Activated CD8-positive, alpha-beta memory T cell treated with anti-CD3 and anti-CD28 coated beads, Interleukin-2, amount 50 U/mL, for 1 hour (primary cell): ENCODE results near the gene CHCHD6.
"Not testable (repeated sequence)": the region's sequence is repeated elsewhere in the genome, so short reads cannot be mapped to it uniquely, and the experiment has no call there.

Source experiments
- DNase-seq: peaks from one replicate; pipeline ENCODE4 v3.0.0-alpha.2; 2020; ENCODE audit errors: extremely low read depth

The CHCHD6 gene

DNA sequence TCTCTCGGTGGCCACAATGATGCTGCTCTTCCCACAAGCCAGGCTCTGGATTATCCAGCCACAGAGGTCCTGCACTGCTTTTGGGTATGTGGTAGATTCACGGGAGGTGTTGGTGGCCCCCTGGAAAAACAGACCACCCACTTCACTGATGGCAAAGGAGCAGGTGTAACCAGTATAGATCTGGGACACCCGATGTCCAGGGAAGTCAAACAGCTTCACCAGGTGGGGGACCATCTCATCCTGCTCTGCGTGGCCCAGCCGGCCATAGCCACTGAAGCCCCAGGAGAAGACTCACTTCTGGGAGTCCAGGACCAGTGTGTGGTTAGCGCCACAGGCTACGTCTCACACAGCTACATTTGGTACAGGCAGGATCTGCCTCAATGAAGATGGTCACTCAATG lies 62.6 kb downstream of the CHCHD6 start:
- DNase-seq, result no peak

DNA sequence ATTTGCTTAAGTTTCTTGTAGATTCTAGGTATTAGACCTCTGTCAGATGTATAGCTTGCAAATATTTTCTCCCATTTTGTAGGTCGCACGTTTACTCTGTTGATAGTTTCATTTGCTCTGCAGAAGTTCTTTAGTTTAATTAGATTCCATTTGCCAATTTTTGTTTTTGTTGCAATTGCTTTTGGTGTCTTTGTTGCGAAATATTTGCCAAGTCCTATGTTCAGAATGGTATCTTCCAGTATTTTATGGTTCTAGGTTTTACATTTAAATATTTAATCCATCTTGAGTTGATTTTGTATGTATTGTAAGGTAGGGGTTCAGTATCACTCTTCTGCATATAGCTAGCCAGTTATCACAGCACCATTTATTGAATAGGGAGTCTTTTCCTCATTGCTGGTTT lies 64.9 kb downstream of the CHCHD6 start:
- no peak for DNase-seq

DNA sequence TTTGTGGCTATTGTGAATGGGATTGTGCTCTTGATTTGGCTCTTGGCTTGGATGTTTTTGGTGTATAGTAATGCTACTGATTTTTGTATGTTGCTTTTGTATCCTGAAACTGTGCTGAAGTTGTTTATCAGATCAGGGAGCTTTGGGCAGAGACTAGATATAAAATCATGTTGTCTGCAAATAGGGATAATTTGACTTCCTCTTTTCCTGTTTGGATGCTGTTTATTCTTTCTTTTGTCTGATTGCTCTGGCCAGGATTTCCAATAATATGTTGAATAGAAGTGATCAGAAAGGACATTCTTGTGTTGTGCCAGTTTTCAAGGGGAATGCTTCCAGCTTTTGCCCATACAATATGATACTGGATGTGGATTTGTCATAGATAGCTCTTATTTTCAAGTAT lies 66.1 kb downstream of the CHCHD6 start:
- no peak for DNase-seq

DNA sequence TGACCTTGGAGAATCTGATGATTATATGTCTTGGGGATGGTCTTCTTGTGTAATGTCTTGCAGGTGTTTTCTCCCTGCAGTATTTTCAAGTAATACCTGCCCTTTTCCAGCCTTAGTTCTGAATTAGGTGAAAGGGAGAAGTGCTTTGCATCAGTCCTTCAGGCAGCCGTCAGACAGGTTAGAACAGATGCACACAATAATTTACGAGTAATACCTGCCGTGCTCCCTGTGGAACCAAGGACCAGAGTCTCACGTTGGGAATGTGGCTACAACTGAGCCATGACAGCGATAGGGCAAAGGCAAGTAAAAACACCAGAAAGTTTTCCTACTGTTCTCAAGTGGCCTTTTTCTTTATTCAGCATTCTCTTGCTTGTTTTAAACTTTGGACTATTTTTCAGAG lies 69.1 kb downstream of the CHCHD6 start:
- no peak for DNase-seq

DNA sequence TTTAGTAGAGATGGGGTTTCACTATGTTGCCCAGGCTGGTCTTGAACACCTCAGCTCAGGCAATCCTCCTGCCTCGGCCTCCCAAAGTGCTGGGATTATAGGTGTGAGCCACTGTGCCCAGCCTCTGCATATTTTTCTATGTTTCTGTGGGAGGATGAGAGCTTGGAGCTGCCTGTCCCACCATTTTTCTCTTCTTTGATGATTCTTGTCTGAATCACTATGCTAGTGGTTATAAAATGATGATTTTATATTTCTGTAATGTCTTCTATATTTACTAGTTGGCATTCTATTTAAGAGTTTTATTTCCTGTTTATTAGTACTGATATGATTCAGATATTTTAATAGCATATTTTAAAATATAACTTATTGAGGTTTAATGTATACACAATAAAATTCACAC lies 69.7 kb downstream of the CHCHD6 start:
- no peak for DNase-seq

DNA sequence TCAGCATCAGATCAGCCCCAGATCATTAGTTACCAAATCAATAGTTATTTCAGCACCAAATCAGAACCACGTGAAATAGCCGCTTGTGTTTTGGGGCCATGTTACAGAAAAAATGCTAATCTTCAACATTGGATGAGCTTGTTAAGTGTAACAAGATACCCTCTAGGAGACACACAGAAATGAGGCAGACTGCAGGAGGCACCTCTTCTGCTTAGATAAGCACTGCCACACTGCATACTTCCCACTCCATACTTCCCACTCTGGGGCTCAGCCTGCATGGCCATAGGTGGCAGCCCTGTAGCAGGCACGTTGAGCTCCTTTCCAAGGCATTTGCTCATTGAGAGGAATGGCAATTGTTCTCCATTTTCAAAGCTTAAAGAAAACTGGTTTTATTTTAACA lies 73.3 kb downstream of the CHCHD6 start:
- DNase-seq, result no peak

DNA sequence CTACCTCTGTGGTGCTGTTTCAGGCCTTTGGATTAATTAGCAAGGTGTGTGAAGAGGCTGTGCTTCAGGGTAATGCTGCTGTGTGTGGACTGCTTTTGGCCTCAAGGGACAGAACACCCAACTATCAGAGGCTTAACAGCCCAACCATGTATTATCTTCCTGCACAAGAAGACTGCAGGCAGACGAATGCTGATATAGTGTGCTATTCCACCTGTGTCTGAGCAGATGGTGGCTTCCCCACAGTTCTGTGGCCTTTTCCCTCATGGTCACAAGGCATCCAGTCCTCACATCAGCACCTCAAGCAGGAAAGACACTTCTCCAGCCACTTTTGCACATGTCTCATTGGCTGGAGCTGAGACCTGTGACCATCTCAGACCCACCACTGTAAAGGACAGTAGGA lies 76.6 kb downstream of the CHCHD6 start:
- DNase-seq, result no peak

DNA sequence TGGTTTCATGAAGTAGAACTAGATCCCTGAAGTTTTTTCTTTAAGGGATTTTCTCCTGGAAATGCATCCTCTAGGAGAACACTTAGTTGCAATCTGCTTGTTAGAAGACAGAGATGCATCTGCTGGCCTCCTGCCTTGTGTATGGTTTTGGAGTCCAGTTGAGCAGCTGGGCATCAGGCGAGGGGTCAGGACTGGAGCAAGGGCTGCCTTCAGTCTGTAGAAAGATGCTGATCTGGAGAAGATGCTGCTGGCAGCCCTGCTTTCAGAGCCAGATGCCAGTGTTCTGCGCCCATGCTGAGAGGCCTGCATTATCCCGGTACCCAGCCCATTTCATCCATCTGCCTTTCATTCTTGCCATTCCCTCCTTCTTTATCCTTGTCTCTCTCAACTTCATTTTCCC lies 77.4 kb downstream of the CHCHD6 start:
- no peak for DNase-seq

DNA sequence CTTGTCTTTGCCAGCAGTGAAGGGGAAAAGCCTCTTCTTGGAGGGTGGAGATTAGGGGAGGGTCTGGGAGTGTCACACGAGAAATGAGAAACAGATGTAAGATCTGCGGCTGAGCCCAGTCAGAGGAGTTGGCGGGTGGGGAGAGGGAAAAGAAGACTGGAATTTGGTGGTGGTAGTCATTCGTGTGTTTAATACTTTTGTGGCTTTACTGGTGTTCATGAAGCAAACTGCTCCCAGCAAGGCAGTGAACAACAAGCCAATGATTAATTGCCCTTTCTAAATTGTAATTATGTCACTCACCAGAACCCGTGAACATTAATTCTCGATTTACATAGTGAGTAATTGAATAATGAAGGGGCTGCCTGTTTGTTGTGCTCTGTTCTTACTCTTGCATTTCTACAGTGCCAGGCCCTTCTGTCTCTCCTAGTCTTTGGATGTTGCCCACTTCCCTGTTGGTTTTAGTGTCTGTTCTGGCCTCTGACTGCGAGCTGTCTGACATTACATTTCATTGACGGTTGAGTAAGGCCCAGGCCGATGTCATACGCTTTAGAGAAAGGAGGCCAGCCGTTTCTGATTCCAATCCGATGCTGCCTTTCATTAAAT lies 78.0 kb downstream of the CHCHD6 start:
- DNase-seq, result no peak

DNA sequence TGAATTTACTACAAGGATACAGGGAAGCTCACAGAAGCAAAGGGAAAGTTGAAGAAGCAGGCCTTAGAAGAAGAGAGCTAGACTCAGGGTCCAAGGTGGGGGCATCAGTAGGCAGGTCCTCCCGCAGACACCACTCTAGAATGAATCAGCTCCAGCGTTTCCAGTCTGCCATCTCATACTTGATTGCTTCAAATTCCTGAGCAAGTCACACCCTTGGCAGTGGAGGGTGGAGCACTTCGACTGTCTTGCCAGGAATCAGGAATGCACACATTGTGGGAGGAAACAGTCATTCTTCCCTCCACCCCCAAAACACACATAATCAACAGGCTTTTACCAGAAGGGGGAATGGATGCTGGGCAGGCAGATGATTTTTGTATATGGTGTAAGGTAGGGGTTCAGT lies 78.5 kb downstream of the CHCHD6 start:
- DNase-seq, result no peak

DNA sequence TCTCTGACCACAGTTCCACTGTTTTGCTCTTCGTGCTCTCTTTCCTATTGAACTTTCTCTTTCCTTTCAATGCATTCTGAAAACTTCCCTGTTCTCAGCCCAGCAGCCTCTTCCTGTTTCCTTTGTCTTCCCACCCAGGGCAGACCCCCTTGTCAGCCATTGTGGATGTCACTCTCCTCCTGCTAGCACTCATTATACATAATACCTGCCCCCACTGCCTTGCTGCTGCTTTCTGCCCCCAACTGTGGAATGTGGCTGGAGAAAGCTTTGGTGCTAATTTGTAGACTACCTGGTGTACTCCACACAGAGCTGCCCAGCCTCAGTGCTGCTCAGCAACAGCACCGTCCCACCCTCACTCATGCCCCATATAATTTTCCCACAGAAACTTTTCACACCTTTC lies 80.2 kb downstream of the CHCHD6 start:
- DNase-seq, result no peak

DNA sequence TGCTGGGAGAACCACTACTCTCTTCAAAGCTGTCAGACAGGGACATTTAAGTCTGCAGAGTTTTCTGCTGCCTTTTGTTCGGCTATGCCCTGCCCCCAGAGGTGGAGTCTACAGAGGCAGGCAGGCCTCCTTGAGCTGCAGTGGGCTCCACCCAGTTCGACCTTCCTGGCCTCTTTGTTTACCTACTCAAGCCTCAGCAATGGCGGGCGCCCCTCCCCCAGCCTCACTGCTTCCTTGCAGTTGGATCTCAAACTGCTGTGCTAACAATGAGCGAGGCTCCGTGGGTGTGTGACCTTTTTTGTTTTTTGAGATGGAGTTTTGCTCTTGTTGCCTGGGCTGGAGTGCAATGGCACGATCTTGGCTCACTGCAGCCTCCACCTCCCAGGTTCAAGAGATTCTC lies 87.3 kb downstream of the CHCHD6 start:
- not testable (repeated sequence) for DNase-seq

DNA sequence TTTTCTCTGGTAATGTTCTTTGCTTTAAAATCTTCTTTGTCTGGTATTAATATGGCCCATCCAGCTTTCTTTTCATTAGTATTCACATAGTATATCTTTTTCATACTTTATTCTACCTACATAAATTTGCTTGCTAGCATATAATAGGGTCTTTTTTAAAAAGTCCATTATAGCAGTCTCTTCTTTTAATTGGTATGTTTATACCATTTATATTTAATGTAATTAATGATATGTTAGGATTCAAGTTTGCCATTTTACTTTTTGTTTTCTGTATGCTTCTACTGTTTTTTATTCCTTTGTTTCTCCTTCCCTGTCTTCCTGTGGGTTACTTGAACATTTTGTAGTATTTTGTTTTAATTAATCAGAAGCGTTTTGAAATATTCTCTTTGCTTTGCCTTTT lies 89.0 kb downstream of the CHCHD6 start:
- no peak for DNase-seq

DNA sequence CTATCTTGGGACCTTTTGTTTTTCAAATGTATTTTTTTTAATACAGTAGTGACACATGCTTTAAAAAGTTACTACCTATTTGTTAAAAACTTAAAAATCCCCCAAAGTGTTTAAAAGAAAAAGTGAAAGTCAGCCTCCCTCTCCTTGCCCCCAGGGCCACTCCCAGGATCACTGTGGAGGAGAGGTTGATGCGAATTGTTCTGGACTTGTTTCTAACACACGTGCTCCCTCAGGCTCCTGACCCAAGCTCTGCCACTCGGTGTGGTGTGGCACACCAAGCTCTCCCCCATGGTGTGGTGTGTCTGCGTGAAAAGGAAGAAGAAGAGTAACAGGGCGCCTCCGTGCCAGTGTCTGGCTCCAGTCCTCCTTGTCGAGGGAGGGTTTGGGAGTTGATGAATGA lies 93.5 kb downstream of the CHCHD6 start:
- no peak for DNase-seq

DNA sequence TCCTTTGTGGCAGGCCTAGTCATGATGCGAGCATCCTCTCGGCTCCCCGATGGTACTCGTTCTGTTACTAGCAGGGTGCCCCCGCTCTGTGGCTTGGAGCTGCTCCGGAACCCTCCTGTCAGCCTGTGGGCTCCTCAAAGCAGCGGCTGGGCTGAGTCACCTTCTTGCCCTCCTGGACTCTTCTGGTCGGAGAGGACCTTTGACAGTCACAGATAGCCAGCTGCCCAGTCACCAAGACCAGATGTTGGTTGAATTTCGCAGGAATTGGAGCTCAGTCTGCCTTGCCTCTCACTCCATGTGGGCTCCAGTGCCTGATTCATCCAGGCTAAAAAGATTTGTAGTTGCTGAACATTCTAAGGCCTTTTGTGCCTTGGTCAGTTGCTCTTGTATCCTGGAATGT lies 94.5 kb downstream of the CHCHD6 start:
- no peak for DNase-seq

DNA sequence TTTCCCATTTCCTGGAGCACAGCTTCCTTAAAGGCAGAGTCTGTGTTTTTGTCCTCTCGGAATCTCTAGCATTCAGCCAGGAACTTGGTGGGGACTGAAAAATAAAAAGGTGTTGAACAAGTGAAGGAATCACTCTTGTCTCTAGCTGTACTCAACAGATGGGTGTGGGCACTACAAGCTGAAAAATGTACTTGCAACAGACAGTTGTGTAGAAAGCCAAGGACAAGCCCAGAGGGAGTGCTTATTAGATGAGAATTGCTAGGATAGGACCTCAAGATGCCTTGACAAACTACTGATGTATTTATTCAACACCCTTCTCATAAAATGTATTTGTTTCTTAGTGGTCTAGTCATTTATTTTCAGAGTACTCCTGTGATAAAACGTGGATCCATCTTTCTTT lies 95.1 kb downstream of the CHCHD6 start:
- DNase-seq, result no peak

DNA sequence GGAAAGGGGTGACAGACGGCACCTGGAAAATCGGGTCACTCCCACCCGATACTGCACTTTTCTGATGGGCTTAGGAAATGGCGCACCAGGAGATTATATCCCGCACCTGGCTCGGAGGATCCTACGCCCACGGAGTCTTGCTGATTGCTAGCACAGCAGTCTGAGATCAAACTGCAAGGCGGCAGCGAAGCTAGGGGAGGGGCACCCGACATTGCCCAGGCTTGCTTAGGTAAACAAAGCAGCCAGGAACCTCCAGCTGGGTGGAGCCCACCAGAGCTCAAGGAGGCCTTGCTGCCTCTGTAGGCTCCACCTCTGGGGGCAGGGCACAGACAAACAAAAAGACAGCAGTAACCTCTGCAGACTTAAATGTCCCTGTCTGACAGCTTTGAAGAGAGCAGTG lies 97.3 kb downstream of the CHCHD6 start:
- not testable (repeated sequence) for DNase-seq

DNA sequence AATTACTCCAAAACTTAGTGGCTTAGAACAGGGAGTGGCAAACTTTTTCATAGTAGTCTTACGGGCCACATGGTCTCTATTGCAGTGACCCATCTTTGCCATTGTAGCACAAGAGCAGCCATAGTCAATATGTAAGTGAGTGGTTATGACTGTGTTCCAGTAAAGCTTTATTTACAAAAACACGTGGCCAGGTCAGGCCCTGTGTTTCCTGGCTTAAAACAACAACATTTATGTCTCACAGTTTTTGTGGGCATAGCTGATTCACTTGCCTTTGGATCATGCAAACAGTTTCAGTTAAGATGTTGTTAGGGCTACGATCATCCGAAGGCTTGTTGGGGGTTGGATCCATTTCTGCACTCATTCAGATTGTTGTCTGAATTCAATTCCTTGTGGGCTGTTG lies 103.8 kb downstream of the CHCHD6 start:
- no peak for DNase-seq

DNA sequence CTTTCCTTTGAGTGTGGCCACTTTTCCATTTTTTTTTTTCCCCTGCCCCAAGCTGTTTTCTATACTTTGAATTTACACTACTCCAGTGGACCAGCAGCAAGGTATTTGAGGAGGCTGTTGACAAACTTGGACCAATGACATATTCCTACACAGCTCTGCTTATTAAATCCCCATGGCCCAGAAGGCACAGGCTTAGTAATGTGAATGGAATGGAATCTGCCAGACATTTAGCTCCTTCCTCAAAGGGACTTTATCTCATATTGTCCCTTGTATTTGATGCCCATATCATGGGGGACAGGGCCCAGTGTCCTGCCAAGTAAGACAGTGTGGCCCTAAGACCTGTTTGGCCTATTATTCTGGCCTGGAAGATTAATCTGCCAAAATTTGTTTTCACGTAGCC lies 107.5 kb downstream of the CHCHD6 start:
- DNase-seq, result no peak

DNA sequence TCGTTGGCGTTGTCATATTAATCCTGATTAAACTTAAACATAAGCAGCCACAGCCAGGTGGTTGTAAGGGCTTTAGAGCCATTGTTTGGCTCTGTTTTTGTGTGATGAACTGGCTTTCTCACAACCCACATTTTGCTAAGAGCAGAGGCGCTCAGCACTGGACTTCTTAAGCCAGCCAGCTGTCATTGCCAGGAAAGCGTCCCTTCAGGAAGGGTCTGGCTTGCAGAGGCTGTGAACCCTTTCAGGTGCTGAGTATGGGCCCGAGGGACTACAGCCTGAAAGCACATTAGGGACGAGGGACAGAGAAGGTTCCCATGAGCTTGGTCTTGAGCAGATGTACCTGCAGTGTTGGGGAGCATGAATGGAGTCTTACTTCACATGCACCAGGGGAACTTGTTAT lies 112.3 kb downstream of the CHCHD6 start:
- no peak for DNase-seq

DNA sequence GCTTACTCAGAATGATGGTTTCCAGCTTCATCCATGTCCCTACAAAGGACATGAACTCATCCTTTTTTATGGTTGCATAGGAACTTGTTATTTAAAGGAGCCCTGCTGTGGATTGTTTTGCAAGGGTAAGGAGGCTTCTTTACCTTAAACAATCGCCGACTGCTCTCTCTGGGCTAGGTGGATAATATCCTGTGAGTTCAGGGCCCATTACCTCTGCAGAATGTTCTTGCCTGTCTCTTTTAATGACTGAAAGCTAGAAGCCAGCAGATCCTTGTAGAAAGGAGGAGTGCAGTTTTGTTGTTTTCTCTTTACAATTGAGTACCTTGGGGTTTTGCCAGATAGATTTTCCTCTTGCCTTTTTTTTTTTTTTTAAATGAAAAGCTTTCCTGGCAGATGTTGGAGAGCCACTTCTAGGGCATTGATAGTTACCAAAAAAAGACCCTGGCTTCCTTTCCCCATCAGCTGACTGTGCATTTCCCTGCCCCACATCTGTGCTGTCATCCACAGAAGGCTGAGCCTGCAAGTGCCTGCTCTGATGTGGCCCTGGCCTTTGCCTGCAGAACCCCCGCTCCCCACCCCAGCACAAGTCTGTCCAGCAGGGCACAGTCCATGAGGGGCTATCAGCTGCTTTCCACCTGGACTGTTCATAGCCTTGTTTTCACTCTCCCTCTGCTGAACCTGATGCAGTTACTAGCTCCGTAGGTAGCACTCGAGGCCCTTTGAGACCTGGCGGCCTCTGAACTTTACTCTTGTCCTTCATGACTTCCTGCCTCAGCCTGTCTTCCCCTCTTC lies 113.1 kb downstream of the CHCHD6 start:
- DNase-seq, result no peak

DNA sequence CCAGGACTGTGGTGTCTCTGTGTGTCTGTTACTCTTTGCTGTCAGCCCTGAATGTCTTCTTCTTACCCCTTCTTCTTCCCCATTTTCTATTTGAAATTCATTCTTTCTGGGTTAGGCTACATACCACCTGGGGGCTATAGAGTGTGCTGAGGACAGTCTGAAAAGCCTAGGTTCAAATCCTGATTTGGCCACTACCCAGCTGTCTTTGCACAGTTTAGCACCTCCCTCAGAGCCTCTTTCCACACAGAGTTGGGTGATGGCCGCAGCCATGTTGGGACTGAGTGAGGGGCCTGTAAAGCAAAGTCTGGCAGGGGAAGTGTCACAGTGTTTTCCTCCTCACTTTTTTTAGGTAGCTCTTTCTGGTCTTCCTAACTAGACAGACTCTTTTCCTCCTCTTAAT lies 113.7 kb downstream of the CHCHD6 start:
- no peak for DNase-seq

DNA sequence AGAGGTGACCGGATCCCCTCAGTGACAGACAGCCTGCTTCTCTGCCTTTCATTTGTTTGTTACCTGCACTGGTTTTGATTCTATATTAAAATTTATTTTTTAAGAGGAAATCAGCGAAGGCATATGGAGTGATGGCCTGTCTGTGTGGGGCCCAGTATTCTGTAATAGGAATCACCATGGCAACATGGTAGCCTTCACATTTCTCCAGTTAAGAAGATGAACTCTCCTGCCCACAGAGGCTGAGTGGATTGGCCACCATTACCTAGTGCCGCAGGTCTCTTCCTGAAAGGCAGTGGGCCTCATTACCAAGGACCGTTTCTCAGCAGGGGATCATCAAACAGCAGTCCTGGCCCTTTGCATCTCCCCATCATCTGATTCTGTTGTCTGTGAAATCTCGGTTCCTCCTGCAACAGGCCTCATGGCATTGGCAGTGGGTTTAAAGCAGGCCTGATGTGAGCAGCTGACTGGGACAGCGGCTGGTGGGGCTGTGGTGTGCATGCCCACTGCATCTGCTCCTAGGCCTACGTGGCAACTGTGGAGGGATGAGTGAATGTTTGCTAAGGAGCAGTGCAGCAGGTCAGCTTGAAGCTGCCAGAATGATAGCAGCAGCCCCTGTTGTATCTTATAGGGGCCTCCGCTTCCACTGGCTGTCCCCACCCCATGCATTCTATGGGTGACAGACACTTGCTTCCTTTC lies 114.5 kb downstream of the CHCHD6 start:
- no peak for DNase-seq
